ENCODE measurements around the gene STMN3.
A peak's percentile ranks its signal among the peaks of the same experiment; 100 is the strongest.
"Not testable (repeated sequence)": the region's sequence is repeated elsewhere in the genome, so short reads cannot be mapped to it uniquely, and the experiment has no call there.

STMN3 gene

DNA sequence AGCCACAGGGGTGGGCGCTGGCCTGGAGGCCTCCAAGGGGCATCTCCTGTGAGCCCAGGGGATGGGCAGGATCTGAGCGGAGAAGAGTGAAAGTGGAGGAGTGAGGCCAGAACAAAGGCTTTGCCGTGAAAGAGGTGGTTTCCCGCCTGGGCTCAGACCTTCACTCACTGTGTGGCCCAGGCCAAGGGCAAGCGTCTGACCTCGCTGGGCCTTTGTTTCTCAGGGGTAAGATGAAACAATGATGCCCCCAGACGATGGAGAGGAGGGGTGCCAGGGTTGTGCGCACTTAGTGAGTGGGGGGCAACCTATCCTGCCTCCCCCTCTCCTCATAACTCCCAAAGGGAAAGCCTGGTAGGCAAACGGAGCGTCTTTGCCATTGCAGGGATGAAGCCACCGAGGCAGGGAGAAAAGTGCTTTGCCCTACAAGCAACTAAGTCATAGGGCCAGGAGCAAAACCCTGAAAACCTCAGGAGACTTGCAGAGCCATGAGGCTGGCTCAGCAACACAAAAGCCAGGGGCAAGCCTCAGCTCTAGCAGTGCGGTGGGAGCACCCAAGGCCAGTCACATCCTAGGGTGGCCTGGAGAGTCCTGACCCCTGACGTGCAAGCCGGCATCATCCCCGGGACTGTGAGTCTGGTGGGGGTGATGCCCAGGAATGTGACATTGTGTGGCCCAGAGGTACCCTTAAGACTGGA lies 897 bp upstream of the STMN3 start:
- DNase-seq = no peak

DNA sequence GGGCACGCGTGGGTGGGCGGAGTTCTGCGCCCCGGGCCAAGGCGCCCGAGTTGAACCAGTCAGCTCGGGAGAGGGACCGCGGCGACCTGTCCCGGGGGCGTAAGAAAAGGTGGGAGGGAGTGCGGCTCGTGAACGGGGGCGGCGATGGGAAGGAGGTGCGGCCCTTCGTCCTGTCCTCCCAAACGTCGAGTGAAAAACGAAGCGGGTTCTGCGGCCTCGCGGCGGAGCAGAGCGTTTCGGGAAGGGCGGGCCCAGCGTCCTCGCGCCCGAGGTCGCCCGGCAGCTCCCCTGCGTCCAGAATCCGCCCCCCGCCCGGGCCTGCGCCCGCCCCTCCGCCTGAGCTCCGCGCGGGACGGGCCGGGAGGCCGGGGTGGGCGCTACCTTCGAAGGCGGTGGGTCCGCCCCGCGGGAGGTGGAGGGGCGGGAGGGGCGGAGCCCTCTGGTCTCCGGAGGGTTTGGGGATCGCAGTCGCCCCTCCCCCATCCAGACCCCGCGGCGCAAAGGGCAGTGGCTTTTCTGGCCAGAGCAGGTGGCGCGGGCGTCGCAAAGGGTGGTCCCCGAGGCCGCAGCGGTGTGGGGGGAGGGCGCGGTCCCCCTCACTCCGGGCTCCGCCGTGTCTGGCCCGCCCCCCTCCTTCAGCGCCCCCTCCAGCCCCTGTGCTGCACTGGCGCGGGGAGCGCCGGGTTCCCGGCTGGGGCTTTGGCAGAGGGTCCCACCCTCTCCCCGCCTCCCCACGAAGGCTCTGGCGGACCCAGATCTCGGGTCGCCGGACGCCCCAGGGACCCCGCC lies 838 bp downstream of the STMN3 start:
- peak; percentile 50 for DNase-seq

DNA sequence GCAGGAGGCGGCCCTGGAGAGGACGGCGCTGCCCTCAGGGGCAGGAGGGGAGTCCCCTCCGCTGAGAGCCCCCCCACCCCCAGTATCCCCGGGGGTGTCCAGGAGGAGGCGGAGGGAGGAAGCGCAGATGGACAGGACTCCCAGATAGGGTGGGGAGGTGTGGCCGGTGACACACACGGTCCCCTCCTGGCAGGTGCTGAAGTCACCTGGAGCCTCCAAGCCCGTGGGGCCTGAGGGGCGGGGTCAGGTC lies 1.4 kb downstream of the STMN3 start:
- DNase-seq = no peak

DNA sequence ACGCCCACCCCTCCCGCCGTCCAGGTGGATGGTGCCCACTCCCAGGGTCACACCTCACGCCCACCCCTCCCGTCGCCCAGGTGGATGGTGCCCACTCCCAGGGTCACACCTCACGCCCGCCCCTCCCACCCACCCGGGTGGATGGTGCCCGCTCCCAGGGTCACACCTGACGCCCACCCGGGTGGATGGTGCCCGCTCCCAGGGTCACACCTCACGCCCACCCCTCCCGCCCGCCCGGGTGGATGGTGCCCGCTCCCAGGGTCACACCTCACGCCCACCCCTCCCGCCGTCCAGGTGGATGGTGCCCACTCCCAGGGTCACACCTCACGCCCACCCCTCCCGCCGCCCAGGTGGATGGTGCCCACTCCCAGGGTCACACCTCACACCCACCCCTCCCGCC lies 2.7 kb downstream of the STMN3 start:
- not testable (repeated sequence) for DNase-seq

DNA sequence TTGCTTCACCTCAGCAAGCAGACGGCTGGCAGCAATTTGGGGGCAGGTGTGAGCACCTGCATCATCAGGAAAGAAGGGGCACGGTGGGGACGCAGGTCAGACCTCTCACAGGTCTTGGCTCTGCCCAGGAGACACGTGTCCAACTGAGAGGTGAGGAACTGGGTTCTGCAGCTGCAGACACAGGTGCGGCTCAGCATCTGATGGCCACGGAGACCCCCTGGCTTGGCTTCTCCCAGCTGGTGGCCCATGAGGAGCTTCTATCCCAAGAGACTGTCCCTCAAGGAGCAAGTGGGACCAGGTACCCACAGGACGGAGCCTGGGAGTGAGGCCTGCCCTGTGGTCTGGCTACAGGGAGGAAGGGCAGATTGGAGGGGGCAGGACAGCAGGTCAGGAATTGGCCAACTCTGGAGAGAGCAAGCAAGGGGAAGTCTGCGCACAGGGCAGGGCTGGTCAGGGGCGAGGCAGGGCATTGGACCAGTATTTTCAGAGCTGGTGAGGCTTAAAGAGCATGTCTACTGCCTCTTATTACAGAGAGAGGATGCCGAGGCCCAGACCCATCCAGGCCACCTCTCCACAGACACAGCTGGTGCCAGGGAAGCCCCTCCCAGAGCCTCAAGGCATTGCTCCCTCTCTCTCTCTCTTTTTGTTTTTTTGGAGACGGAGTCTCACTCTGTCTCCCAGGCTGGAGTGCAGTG lies 4.2 kb downstream of the STMN3 start:
- DNase-seq = no peak

DNA sequence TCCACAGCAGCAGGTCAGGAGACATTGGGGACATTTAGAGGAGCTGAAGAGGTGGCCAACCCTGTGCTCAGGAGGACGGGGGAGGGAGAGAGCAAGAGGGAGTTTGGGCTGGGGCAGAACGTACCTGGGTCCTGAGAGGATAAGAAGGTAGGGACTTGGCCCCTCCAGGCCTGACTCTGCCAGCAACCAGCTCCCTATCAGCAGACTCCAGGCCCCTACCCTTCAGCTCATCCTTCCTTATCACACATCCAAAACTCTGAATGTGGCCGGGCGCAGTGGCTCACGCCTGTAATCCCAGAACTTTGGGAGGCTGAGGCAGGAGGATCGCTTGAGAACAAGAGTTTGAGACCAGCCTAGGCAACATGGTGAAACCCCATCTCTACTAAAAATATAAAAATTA lies 5.0 kb downstream of the STMN3 start:
- no peak for DNase-seq

DNA sequence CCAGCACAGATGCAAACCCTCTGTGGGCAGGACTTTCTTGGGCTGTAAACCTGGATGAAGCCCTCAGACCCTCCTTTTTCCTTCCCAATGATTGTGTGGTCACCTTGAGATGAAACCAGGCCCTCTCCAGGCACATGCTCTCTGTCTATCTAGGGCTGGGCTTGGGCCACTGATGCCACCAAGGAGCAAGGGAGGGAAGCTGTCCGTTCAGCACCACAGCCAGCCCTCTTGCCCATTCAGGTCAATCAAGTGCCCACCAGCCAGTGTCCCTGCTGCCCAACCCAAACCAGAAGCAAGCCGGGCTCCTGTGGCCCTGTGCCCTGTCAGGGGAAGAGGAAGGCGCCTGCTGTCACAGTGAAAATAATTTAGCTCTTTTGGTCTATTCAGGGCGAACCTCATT lies 8.0 kb downstream of the STMN3 start:
- no peak for DNase-seq

DNA sequence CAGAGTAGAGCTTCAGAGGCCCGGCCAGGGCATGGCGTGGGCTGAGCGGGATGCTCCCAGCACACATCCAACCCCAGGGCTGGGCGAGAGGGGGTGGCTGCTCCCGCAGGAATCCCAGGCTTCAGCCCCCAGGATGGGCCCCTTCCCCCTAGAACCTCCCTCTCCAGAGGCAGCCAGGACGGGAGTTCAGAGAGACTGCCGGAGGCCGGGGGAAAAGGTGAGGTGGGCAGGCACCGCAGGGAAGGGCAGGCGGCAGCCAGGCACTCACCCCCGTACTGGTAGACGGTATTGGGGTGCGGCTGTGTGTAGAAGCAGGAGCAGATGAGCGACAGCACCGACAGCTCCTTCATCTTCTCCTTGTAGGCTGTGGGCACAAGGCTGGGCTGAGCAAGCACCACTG lies 9.3 kb downstream of the STMN3 start:
- DNase-seq = no peak

DNA sequence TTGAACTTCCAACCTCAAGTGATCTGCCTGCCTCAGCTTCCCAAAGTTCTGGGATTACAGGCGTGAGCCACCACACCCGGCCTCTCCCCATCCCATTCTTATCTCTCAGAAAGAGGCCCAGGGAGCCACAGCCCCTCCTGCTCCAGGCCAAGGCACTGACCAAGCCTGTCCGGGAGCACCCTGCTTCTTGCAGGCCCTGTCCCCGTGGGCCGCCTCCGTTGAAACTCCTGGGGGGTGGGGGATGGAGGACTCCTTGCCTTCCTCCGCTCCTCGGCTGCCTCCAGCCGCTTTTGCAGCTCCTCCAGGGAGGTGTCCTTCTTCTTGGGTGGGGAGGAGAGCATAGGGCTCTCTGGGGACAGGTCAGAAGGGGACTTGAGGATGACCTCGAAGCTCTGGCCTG lies 9.7 kb downstream of the STMN3 start:
- DNase-seq = no peak

DNA sequence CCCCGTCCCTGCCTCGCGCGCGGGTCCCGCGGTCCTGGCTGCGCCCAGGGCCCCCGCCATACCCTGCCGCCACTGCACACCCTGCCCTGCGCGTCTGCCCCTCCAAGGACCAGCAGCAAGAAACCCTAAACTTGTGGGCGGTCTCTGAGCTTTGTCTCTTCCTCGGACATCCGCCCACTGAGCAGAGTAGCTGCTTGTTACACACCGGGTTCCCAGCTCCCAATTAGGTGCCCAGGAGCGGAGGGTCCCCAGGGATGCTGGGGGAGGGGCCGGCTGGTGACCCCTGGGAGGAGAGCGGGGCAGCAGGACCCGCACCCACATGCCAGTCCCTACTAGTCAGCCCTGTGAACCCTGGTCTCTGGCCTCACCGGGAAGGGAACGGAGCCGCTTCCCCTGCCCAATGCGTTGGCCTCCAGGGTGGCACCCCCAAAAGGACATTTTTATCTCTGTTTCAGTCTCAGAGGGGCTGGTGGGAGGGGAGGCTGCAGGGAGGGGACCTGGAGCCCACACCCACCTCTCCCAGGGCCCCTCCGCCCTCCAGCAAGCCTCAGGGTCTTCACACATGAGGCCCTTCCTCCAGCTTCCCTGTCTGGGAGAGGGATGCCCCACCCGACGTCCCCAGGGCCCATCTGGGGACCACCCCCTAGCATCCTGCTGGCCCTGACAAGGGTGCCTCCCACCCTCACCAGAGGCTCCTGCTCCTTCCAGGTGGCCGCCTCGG lies 10.5 kb downstream of the STMN3 start:
- DNase-seq = no peak

DNA sequence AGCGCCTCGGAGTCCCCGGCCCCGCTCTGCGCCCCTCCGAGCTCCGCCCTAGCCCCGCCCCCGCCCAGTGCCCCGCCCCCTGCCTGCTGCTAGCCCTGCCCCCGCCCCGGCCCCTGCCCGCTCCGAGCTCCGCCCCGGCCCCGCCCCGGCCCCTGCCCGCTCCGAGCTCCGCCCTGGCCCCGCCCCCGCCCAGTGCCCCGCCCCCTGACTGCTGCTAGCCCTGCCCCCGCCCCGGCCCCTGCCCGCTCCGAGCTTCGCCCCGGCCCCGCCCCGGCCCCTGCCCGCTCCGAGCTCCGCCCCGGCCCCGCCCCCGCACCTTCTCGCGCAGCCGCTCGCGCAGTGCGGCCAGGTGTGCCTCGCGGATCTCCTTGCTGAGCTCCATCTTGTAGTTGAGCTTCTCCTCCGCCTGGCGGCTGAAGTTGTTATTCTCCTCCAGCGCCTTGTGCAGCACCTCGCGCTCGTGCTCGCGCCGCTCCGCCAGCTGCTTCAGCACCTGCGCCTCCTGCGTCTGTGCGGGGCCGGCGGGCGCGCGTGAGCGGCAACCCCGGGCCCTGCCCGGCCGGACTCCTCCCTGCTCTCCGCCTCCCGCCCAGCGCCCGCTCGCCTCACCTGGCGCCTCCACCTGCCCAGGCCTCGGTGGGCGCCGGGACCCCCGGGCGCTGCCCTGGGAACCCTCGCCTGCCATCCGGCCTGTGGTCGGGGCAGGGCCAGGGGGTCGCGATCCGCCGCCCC lies 11.3 kb downstream of the STMN3 start:
- peak; percentile 97 for DNase-seq

DNA sequence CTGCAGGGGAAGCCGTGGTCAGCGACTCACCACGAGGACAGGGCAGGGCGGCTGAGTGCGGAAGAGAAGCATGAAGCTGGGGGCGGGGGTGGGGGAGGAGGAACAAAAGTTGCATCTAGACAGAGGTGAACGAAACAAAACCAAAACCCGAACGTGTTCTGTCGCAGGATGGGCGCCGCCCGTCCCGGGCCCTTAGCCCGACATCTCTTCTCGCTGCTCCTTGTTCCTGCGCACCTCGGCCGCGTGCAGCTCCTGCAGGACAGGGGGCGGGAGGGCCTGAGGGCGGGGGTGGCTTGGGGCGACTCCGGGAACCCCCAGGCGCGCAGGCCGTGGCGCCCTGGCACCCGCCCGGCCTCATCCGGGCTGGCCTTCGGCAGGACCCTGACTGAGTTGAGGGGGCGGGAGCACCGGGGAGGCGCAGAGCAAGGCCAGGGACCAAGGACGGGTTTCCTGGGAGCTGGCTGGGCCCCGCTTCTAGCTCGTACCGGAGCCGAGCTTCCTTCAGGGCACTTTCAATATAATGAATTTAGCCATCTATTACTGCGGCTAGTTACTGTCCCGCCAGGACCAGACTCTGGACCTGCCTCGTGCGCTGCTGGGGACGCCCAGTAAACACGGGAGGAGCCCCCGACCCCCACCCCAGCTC lies 12.0 kb downstream of the STMN3 start:
- peak; percentile 65 for DNase-seq

DNA sequence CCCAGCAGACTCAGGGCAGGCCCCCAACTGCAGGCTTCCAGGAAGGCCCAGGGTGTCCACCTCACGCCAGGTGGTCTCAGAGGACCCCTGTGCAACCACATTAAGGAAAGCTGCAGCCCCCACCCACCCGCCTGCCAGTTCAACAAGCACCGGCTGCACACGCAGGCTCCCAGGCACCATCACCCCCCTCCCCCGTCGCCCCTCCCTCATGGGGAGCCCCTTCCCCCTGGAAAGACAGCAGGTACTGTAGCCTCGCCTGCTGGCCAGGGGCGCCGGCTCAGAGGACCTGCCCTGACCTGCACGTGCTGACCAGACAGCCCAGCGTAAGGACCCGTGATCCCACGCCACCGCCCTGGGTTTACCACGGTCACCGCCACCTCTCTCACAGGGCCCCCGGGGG lies 12.5 kb downstream of the STMN3 start:
- not testable (repeated sequence) for DNase-seq

DNA sequence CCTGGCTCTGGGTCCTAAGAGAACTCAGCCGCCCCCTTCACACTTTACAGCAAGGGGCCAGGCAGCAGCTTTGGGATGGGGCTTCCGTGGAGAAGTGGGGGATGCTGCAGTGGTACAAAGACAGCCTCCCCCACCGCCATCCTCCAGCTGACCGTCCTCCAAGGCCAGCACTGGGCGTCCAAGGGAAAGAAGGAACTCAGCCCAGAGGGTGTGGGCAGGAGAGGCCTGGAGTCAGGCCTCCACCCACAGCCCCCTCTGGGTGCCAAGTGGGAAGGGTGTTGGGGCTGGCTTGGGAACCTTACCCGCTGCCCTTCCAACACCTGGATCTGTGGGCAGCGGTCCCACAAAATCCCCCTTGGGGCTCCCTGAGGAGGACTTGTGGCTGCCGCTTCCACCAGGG lies 13.1 kb downstream of the STMN3 start:
- no peak for DNase-seq

DNA sequence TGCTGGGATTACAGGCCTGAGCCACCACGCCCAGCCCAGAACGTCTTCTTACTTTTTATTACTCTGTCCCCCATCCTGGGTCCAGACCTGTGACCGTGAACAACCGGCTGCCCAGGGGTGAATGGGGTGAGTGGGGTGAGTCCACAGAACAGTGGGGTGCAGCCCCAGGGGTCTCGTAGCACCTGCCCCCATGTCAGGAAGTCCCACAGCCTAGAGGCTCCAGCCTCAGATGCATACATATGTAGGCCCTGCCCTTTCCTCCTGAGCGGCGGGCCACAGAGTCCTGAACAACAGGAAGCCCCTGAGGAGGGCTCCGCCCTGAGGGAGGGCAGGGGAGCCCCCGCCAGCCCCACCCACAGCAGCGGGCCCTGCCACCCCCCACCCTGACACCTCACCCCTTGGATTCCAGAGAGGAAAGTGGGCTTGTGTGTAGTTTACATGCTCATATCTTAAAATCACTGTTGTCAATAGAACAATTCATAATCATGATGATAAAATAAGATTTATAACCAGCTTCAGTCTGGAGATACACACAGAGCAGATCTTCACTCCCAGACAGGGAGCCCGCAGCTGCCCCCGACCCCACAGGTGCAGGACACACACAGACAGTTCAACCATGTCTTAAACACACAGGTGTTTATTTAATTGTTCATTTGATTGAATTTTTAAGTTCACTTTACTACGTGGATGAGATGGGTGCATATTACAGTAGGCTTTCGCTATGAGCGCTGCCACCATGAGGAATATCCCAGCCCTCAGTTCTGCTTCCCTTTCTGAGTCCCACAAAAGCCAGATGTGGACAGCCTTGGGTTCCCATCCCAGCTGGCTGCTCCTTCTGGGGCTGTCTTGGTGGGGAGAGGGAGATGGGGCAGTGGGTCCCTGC lies 13.9 kb downstream of the STMN3 start:
- peak; percentile 76 for DNase-seq

DNA sequence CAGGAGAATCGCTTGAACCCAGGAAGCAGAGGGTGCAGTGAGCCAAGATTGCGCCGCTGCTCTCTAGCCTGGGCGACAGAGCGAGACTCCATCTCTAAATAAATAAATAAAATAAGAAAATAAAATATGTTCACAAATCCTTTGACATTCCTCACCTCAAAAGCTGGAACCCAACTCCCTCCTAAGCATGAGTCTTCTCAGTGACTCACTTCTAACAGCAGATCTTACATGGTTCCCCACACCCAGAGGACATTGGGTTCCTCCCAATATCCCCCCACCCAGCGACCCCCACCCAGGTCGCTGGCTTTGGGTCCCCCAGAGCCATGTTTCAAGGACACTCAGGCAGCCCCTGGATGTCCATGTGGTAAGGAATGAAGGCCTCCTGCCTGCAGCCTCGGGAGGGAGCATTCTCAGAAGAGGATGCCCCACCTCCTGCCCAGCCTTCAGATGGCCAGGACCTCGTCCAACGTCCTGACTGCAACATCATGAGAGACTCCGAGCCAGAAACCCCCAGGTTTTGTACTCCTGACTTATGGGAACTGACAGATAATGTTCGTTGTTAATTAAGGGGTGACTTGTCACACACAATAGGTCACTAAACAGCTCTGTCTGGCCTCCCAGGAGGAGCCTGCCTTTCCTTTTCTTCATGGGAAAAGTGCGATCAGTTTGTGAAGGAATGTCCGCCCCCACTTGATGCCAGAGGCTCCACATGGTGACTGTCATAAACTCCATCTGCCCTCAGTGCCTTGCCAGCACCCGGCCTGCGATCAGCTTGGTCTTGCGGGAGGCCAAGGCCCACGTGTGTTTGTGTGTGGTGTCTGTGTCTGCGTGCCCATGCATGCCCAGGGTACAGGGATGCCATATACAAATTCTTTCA lies 16.2 kb downstream of the STMN3 start:
- DNase-seq = no peak

DNA sequence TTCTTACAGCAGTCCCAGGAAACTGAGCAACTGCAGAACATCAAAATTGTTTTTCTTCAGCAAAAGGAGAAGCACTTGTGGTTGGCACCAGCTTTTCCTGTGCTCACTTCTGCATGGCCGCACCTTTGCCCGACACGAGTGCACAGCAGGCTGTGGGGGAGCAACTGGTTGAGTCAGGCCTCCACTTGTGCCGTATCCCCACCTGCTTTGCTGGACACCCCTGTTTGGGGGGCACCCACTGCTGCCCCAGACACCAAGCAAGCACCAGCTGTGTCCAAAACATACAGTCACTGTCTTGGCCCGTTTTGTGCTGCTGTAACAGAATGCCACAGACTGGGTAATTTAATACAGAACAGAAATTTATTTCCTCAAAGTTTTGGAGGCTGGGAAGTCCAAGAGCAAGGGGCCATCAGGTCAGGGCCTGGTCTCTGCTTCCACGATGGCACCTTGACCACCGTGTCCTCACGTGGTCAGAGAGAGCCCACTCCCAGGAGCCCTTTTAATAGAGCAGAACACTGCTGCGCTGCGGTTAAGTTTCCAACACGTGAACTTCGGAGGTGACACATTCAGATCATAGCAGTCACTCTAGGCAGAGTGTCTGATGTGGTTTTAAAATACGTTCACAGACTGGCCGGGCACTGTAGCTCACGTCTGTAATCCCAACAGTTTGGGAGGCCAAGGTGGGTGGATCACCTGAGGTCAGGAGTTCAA lies 17.6 kb downstream of the STMN3 start:
- peak; percentile 87 for DNase-seq

DNA sequence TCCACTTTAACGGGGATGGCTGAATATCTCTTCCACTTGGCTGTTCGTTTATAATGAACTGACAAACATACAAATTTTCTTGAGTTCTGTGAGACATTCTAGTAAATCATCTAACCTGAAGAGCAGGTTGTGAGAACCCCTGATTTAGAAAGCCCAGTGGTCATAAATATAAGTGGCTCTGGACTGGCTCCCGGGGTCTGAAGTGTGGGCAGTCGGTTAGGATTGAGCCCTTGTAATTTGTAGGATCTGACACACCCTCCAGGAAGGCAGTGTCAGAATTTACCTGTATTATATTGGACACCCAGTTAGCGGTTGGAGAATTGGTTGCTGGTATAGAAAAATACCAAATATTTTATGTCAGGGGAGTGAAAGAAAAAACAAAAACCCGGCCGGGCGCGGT lies 19.5 kb downstream of the STMN3 start:
- no peak for DNase-seq

DNA sequence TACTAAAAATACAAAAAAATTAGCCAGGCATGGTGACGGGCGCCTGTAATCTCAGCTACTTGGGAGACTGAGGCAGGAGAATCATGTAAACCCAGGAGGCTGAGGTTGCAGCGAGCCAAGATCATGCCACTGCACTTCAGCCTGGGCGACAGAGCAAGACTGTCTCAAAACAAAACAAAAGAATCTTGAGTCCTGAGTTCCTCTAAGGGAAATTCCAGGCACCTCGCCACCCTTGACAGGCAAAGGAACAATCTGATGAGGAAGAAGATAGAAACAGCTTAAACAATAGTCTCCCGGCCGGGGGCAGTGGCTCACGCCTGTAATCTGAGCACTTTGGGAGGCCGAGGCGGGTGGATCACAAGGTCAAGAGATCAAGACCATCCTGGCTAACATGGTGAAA lies 21.8 kb downstream of the STMN3 start:
- DNase-seq = not testable (repeated sequence)

DNA sequence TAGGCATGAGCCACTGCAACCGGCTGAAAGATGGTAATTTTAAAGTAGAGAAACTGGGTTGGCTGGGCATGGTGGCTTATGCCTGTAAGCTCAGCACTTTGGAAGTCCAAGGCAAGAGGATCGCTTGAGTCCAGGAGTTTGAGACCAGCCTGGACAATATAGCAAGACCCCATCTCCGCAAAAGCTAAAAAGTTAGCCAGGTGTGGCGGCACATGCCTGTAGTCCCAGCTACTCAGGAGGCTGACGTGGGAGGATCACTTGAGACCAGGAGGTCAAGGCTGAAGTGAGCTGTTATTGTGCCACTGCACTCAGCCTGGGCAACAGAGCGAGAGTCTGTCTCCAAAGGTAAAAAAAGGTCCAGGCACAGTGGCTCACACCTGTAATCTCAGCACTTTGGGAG lies 22.3 kb downstream of the STMN3 start:
- not testable (repeated sequence) for DNase-seq
